ENCODE data around the gene ENTR1.

The ENTR1 gene

GRCh38 chr9:136358888-136359287 lies 51.5 kb downstream of the ENTR1 start:
- DNase-seq: no peak

DNA sequence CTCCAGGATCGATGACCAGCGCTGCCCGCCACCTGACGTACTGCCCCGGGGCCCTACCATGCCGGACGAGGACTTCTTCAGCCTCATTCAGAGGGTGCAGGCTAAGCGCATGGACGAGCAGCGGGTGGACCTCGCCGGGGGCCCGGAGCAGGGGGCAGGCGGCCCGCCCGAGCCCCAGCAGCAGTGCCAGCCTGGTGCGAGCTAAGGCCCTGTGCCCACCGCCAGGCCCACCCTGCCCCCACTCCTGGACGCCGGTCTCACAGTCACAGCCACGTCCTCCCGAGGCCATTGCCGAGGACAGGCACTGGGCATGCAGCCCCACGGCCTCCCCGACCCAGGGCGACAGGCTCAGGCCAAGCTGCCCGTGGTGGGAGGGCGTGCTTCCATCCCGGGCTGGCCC lies 52.4 kb downstream of the ENTR1 start:
- DNase-seq: no peak

DNA sequence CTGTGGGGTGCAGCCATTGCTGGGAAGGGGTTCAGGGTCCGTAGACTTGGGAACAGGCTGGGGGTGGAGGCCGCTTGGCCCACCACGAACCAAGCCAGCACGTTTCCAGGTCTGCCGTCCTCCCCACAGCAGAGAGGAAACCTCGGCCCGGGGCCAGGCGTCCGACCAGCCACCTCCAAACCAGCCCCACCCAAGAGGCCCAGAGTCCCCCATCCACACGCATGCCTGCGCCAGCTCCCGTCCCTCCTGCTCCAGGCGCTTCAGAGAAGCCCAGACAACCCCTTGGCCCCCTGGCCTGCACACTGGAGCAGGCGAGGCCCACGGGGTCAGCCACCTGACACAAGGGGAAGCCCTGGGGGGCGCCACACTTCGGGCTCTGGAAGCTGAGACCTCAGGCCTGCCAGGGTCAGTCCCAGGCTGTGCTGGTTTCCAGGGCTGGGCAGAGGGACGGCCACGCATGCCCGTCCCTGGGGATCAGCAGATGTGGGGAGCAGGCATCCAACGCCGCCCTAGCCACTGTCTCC lies 53.1 kb downstream of the ENTR1 start:
- DNase-seq: no peak

- DNase-seq: no peak
Observed at GRCh38 chr9:136355616-136356557, 54.5 kb downstream of the ENTR1 start.

DNA sequence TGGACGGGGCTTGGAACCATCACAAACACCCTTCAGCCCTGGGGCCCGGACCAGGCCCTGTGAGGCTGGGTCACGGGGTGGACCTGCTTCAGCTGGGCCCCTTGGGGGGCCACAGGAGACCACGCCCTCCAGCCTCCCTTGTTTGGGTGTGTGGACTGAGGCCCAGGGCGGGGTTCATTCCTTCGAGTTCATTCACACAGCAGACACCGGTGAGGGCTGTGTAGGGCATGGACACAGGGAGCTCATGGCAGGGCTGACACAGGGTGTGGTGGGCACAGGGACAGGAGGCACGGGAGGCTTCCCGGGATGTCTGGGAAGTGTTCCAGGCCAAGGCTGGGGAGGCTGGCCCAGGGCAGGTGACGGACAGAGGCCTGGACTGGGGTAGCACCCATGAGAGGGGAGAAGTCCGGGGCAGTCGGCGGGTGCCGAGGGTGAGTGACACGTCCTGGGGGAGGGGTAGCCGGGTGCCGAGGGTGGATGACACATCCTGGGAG lies 55.8 kb downstream of the ENTR1 start:
- no peak for DNase-seq

DNA sequence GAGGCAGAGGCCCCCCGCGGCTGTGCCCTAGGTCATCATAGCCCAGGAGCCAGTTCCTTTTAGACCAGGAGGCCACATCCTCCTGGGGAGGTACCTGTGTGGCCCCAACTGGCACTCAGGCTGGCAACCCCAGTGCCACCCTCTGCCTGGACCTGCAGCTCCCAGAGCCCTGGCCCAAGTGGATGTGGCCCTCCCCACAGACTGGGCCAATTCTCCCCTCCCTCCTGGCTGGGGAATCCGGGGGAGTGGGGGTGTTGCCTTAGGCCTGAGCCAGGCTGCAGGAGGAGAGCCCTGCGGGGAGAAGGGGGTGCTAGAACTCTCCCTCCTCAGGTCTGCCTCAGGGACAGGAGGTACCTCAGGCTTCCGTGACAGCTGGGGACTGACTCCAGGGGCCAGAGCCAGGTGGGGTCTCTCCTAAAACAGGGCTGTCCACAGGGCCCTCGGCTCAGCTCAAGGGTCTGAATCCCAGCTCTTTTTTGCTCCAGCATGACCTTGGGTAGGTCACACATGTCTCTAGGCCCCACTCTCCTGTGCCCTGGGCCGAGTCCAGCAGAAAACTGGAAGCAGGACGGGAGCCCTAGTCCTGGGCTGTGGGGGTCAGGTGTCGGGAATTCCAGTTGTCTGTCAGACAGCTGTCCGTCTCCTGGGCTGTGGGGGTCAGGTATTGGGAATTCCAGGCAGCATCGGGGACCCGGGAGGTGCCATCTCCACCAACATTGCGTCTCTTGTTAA lies 56.5 kb downstream of the ENTR1 start:
- no peak for DNase-seq

- no peak for DNase-seq
Observed at GRCh38 chr9:136353088-136353487, 57.3 kb downstream of the ENTR1 start.

GRCh38 chr9:136352682-136353081 lies 57.7 kb downstream of the ENTR1 start:
- peak; percentile 16 for DNase-seq

All from NCI-H1092 treated with DMSO at 0.1 percent for 48 hours (cell line).